ENCODE data around the gene HYLS1.

HYLS1 gene

DNA sequence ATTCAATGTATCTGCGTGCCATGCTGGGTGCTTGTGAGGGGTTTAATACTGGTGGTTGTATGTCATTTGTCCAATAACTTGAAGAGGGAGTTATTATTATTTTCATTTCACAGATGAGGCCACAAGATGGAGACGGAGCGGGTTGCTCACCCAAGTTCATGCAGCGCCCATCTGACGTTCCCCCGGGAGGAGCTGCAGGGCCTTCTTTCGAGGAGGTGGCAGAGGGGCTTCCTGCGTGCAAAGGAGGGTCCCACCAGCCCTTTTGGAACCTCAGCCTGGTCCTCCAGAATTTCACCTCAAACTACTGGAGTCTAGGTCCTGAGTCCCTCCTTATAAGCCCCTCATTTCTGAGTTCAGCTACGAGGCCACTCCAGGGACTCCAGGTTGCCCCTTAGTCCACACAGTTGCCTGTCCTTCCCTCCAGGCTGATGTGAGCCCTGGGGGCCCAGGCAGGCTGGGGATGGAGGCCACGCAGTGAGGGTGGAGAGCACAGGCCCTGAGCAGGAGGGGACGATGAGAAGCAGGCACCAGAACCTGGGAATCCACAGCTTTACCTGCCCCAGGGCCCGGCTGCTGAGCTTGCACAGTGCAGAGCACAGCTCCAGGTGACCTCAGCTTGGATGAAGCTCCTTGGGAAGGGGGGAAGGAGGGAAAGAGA lies 55.4 kb downstream of the HYLS1 start:
- Histone ChIP-seq H3K4me1 (no peaks in the 10 kb centered on the region), H3K27me3 (peaks cover 0 to 8% of the 10 kb centered on the region in 2 donors), H3K9me3 (no peaks in the 10 kb centered on the region), H3K27ac (no peak overlapping the region), H3K36me3 (no peaks in the 10 kb centered on the region), H3K4me3 (no peak overlapping the region)
- intact Hi-C loops (cut with DNase I; ENCODE audit: low total_unique reads) = no loop called here
- no peak for TF ChIP-seq CTCF (IDR thresholded peaks at IDR 0.05)
- DNase-seq = peak in 1 of 2 donors; percentile 55

DNA sequence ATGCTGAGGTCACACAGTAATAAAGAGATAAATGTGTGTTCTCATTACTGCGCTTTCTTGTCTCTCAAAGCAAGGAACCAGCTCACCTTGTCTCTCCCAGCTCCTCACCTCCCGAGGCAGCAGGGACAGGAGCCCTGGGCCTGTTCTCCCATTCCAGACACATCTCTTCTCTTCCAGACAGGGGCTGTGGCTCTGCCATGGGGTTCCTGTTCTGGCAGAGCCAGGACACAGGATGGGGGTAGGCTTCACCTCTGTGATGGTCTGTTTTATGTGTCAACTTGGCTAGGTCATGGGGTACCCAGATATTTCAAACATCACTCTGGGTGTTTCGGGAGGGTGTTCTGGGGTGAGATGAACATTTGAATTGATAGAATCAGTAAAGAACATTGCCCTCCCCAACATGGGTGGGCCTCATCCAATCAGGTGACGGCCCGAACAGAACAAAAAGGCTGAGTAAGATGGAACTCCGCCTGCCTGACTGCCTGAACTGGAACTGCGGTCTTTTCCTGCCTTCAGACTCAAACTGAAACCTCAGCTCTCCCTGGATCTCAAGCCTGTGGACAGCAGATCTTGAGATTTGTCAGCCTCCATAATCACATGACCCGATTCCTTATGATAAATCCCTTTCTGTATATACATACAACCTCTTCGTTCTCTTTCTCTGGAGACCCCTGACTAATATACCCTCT lies 56.3 kb downstream of the HYLS1 start:
- Histone ChIP-seq H3K4me1 (no peaks in the 10 kb centered on the region), H3K36me3 (no peaks in the 10 kb centered on the region), H3K4me3 (no peak overlapping the region), H3K27ac (no peak overlapping the region), H3K27me3 (peaks cover 0 to 14% of the 10 kb centered on the region in 2 donors), H3K9me3 (no peaks in the 10 kb centered on the region)
- intact Hi-C loops (cut with DNase I; ENCODE audit: low total_unique reads) = no loop called here
- DNase-seq = peak in 1 of 2 donors; percentile 21
- TF ChIP-seq CTCF (IDR thresholded peaks at IDR 0.05) = no peak

DNA sequence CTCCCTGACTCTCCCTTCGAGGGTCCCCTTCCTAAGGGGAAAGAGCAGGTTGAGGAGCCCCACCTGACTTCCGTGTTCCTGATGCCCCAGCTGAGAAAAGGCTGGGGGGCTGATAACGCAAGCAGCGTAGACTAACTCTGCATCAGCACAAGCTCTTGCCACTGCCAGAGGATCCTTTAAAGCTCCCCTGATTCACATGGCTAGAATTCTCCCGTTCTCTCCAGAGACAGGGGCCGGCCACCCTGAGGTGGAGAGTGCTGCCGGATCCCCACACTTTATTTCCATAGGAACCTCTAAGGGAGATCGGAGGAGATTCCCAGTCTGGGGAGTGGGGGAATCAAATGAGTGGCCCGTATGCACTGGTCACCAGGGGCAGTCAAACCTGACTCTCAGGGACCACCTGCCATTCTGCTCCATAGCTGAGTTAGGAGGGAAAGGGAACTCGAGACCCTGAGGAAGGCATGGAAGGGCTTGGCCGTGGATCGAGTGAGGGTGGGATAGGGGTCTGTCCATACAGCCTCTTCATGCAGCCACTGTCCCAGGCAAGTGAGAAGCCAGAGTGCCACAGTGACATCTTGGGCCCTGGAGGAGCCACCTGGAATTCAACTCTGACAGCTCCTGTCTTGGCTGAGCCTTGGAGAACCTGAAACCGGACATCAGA lies 57.0 kb downstream of the HYLS1 start:
- Histone ChIP-seq H3K36me3 (no peaks in the 10 kb centered on the region), H3K4me1 (no peaks in the 10 kb centered on the region), H3K27ac (no peak overlapping the region), H3K9me3 (no peaks in the 10 kb centered on the region), H3K4me3 (no peak overlapping the region), H3K27me3 (peaks cover 0 to 17% of the 10 kb centered on the region in 2 donors)
- DNase-seq = peak in 1 of 2 donors; percentile 51
- TF ChIP-seq CTCF (IDR thresholded peaks at IDR 0.05) = no peak
- intact Hi-C loops (cut with DNase I; ENCODE audit: low total_unique reads) = no loop called here

- no peak overlapping the region for H3K27ac ChIP-seq
- intact Hi-C loops (cut with DNase I; ENCODE audit: low total_unique reads) = no loop called here
- no peak overlapping the region for H3K4me3 ChIP-seq
- H3K36me3 ChIP-seq = no peaks in the 10 kb centered on the region
- no peaks in the 10 kb centered on the region for H3K9me3 ChIP-seq
- H3K27me3 ChIP-seq = peaks cover 0 to 21% of the 10 kb centered on the region in 2 donors
- DNase-seq = peak in 1 of 2 donors; percentile 51
- no peaks in the 10 kb centered on the region for H3K4me1 ChIP-seq
- TF ChIP-seq CTCF (IDR thresholded peaks at IDR 0.05) = no peak
Observed at GRCh38 chr11:125945011-125945796, 57.7 kb downstream of the HYLS1 start.

GRCh38 chr11:125945797-125946520 lies 58.5 kb downstream of the HYLS1 start, which contains the start of gene VSIG10L2:
VSIG10L2 (plus strand) TSS chr11:125946044; CDS start chr11:125946056, 12 bp downstream.
- Histone ChIP-seq H3K4me3 (no peak within 1 kb of the TSS), H3K36me3 (no peaks in the 10 kb centered on the region), H3K9me3 (no peaks in the 10 kb centered on the region), H3K27me3 (peaks cover 0 to 24% of the 10 kb centered on the region in 2 donors), H3K4me1 (peaks cover 0 to 3% (median 0%) of the 10 kb centered on the region in 4 donors), H3K27ac (no peak within 1 kb of the TSS)
- TF ChIP-seq CTCF (IDR thresholded peaks at IDR 0.05) = no peak
- intact Hi-C loops (cut with DNase I; ENCODE audit: low total_unique reads) = no loop called here
- DNase-seq = peak in 1 of 2 donors; percentile 39
